Parathyroid adenoma (tissue), 2 donors: ENCODE measurements around the gene NTN1.

Source experiments
- H2AFZ ChIP-seq: fragments of 300-600 bp; sonication (generic); one replicate; pipeline ENCODE4 v1.7.0; 2017; ENCODE audit warnings: antibody characterized with exemption, mild to moderate bottlenecking
- H3K27ac ChIP-seq: fragments of 300-600 bp; sonication (generic); one replicate; pipeline ENCODE4 v1.7.0; 2017
- H3K27me3 ChIP-seq: fragments of 300-600 bp; sonication (generic); one replicate; pipeline ENCODE4 v1.7.0; 2017; ENCODE audit warnings: low read length; ENCODE audit not compliant: control insufficient read depth, insufficient read depth
- H3K36me3 ChIP-seq: fragments of 300-600 bp; sonication (generic); one replicate; pipeline ENCODE4 v1.7.0; 2017; ENCODE audit warnings: low read length; ENCODE audit not compliant: control insufficient read depth, insufficient read depth
- H3K4me1 ChIP-seq: fragments of 300-600 bp; sonication (generic); one replicate; pipeline ENCODE4 v1.7.0; 2017; ENCODE audit warnings: control low read depth
- H3K4me2 ChIP-seq: fragments of 300-600 bp; sonication (generic); one replicate; pipeline ENCODE4 v1.7.0; 2017; ENCODE audit warnings: low read length
- H3K4me3 ChIP-seq: fragments of 300-600 bp; sonication (generic); one replicate; pipeline ENCODE4 v1.7.0; 2017; ENCODE audit warnings: low read depth, low read length
- H3K79me2 ChIP-seq: fragments of 300-600 bp; sonication (generic); one replicate; pipeline ENCODE4 v1.7.0; 2017; ENCODE audit warnings: control low read depth
- H3K9ac ChIP-seq: fragments of 300-600 bp; sonication (generic); one replicate; pipeline ENCODE4 v1.7.0; 2017; ENCODE audit warnings: mild to moderate bottlenecking
- H3K9me3 ChIP-seq: fragments of 300-600 bp; sonication (generic); one replicate; pipeline ENCODE4 v1.7.0; 2017; ENCODE audit warnings: low read length; ENCODE audit not compliant: control insufficient read depth
- TF ChIP-seq, protein P1 (sequence below): fragments of 300-600 bp; sonication (generic); IDR thresholded peaks from one replicate; pipeline ENCODE4 v1.7.0; 2017; ENCODE audit warnings: antibody characterized with exemption, mild to moderate bottlenecking
- donor health status: primary hyperparathyroidism.

Gene NTN1

GRCh38 chr17:9177212-9177611 lies 155.9 kb downstream of the NTN1 start:
- Histone ChIP-seq H3K4me1 (no peaks in the 10 kb centered on the region), H3K79me2 (no peaks in the 10 kb centered on the region), H2AFZ (no peak overlapping the region), H3K36me3 (no peaks in the 10 kb centered on the region), H3K4me2 (no peak overlapping the region), H3K27ac (no peak overlapping the region), H3K9ac (no peak overlapping the region), H3K4me3 (no peak overlapping the region), H3K9me3 (no peaks in the 10 kb centered on the region), H3K27me3 (no peaks in the 10 kb centered on the region)
- TF ChIP-seq, protein P1, sequence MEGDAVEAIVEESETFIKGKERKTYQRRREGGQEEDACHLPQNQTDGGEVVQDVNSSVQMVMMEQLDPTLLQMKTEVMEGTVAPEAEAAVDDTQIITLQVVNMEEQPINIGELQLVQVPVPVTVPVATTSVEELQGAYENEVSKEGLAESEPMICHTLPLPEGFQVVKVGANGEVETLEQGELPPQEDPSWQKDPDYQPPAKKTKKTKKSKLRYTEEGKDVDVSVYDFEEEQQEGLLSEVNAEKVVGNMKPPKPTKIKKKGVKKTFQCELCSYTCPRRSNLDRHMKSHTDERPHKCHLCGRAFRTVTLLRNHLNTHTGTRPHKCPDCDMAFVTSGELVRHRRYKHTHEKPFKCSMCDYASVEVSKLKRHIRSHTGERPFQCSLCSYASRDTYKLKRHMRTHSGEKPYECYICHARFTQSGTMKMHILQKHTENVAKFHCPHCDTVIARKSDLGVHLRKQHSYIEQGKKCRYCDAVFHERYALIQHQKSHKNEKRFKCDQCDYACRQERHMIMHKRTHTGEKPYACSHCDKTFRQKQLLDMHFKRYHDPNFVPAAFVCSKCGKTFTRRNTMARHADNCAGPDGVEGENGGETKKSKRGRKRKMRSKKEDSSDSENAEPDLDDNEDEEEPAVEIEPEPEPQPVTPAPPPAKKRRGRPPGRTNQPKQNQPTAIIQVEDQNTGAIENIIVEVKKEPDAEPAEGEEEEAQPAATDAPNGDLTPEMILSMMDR, result no peak

GRCh38 chr17:9178319-9178718 lies 157.0 kb downstream of the NTN1 start:
- H3K4me1 ChIP-seq, result no peaks in the 10 kb centered on the region
- no peak overlapping the region for H3K27ac ChIP-seq
- H2AFZ ChIP-seq, result no peak overlapping the region
- TF ChIP-seq, protein P1, result no peak
- H3K4me3 ChIP-seq, result no peak overlapping the region
- H3K79me2 ChIP-seq, result no peaks in the 10 kb centered on the region
- no peak overlapping the region for H3K4me2 ChIP-seq
- no peak overlapping the region for H3K9ac ChIP-seq
- no peaks in the 10 kb centered on the region for H3K36me3 ChIP-seq
- H3K27me3 ChIP-seq, result no peaks in the 10 kb centered on the region
- H3K9me3 ChIP-seq, result no peaks in the 10 kb centered on the region

GRCh38 chr17:9179602-9180001 lies 158.3 kb downstream of the NTN1 start:
- no peaks in the 10 kb centered on the region for H3K4me1 ChIP-seq

GRCh38 chr17:9181640-9182039 lies 160.3 kb downstream of the NTN1 start:
- TF ChIP-seq, protein P1, result no peak
- H3K36me3 ChIP-seq, result no peaks in the 10 kb centered on the region

More at GRCh38 chr17:9179602-9180001, 158.3 kb downstream of the NTN1 start:
- no peaks in the 10 kb centered on the region for H3K36me3 ChIP-seq
- TF ChIP-seq, protein P1, result no peak
- H3K4me2 ChIP-seq, result no peak overlapping the region
- no peak overlapping the region for H3K9ac ChIP-seq
- no peaks in the 10 kb centered on the region for H3K27me3 ChIP-seq
- no peaks in the 10 kb centered on the region for H3K79me2 ChIP-seq
- no peak overlapping the region for H3K27ac ChIP-seq
- H2AFZ ChIP-seq, result no peak overlapping the region
- H3K9me3 ChIP-seq, result no peaks in the 10 kb centered on the region
- no peak overlapping the region for H3K4me3 ChIP-seq

GRCh38 chr17:9183306-9183705 lies 162.0 kb downstream of the NTN1 start:
- Histone ChIP-seq H3K9ac (no peak overlapping the region), H3K4me2 (no peak overlapping the region), H3K27ac (no peak overlapping the region), H2AFZ (no peak overlapping the region), H3K36me3 (no peaks in the 10 kb centered on the region), H3K9me3 (no peaks in the 10 kb centered on the region), H3K4me3 (no peak overlapping the region), H3K27me3 (no peaks in the 10 kb centered on the region), H3K79me2 (no peaks in the 10 kb centered on the region), H3K4me1 (no peaks in the 10 kb centered on the region)
- TF ChIP-seq, protein P1, result no peak

More at GRCh38 chr17:9181640-9182039, 160.3 kb downstream of the NTN1 start:
- Histone ChIP-seq H3K4me3 (no peak overlapping the region), H3K4me2 (no peak overlapping the region), H3K27ac (no peak overlapping the region), H2AFZ (no peak overlapping the region), H3K79me2 (no peaks in the 10 kb centered on the region), H3K27me3 (no peaks in the 10 kb centered on the region), H3K9me3 (no peaks in the 10 kb centered on the region), H3K9ac (no peak overlapping the region), H3K4me1 (no peaks in the 10 kb centered on the region)
